ENCODE data around the gene UNC80.

UNC80 gene

DNA sequence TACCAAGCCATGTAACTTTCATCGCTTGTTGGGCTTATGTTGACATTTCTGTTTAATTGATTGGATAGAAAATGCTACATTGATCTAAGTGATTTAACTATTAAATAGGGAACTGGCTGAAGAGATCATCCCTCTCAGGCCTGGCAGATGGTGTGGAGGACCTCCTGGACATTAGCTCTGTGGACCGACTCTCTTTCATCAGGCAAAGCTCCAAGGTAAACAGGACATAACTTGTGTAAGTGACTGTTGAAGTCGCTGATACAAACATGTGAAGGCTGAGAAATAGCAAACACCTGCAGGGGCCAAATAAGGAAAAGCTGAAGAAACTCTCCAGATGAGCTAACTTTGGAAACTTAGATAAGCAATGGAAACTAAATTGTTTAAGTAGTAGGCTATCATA lies 68.8 kb downstream of the UNC80 start:
- Histone ChIP-seq H3K4me3 (ENCODE audit: low read length in 2 of 2) (no peak overlapping the region), H3K4me1 (ENCODE audit: control insufficient read depth in 2 of 2, insufficient read depth in 2 of 2, low read length in 2 of 2) (no peaks in the 10 kb centered on the region), H3K27me3 (ENCODE audit: control insufficient read depth in 2 of 2, insufficient read depth in 2 of 2, low read length in 2 of 2) (no peaks in the 10 kb centered on the region), H3K9me3 (ENCODE audit: control insufficient read depth in 2 of 2, low read length in 2 of 2) (no peaks in the 10 kb centered on the region), H3K36me3 (ENCODE audit: control insufficient read depth in 2 of 2, insufficient read depth in 2 of 2, low read length in 2 of 2) (no peaks in the 10 kb centered on the region), H3K27ac (ENCODE audit: low read depth in 2 of 2, low read length in 2 of 2) (no peak overlapping the region), H3K9ac (ENCODE audit: low read depth in 1 of 2, low read length in 2 of 2) (no peak overlapping the region)

DNA sequence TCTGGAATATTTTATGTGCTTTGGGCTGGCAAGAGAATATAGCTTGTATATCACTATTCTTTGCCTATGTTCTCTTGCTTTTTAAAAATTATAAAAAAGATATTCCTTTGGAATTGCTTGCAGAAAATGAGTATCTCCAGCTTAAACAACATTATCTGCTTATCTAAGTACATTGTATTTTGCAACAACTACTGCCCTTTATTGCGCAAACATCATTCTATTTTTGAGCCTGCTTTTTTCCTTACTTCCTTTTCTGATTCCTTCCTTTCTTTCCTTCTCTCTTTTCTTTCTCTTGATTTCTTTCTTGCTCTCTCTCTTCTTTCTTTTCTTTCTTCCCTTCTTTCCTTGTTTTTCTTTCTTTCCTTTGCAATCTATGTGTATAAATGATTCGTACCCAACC lies 74.0 kb downstream of the UNC80 start:
- no peak overlapping the region for H3K9ac ChIP-seq (ENCODE audit: low read depth in 1 of 2, low read length in 2 of 2)
- no peak overlapping the region for H3K27ac ChIP-seq (ENCODE audit: low read depth in 2 of 2, low read length in 2 of 2)
- H3K4me3 ChIP-seq (ENCODE audit: low read length in 2 of 2) = no peak overlapping the region
- no peaks in the 10 kb centered on the region for H3K9me3 ChIP-seq (ENCODE audit: control insufficient read depth in 2 of 2, low read length in 2 of 2)
- no peaks in the 10 kb centered on the region for H3K4me1 ChIP-seq (ENCODE audit: control insufficient read depth in 2 of 2, insufficient read depth in 2 of 2, low read length in 2 of 2)
- H3K36me3 ChIP-seq (ENCODE audit: control insufficient read depth in 2 of 2, insufficient read depth in 2 of 2, low read length in 2 of 2) = no peaks in the 10 kb centered on the region
- no peaks in the 10 kb centered on the region for H3K27me3 ChIP-seq (ENCODE audit: control insufficient read depth in 2 of 2, insufficient read depth in 2 of 2, low read length in 2 of 2)

DNA sequence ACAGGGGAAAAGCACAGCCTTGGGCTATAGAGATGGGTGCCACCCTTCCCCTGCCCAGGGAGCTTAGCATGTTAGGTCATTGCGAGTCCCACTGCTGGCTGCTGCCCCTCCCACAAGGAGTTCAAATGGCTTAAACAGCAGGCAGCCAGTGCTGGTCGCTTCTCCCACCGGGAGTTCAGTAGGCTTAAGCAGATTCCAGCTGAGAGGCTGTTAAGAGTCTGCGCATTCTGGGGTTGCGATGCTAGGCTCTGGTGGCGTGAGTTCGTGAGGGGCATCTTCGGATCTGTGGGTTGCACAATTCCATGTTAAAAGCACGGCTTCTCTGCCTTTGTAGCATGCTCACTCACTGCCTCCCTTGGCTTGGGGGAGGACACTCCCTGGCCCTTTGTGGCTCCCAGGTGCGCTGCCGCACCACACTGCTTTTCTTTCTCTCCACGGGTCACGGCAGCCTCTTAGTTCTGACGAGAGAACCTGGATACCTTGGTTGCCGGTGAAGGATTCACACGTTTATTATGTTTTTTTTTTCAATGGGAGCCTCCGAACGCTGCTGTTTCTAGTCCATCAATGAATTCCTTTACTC lies 93.2 kb downstream of the UNC80 start:
- Histone ChIP-seq H3K9me3 (ENCODE audit: control insufficient read depth in 2 of 2, low read length in 2 of 2) (no peaks in the 10 kb centered on the region), H3K4me1 (ENCODE audit: control insufficient read depth in 2 of 2, insufficient read depth in 2 of 2, low read length in 2 of 2) (no peaks in the 10 kb centered on the region)

DNA sequence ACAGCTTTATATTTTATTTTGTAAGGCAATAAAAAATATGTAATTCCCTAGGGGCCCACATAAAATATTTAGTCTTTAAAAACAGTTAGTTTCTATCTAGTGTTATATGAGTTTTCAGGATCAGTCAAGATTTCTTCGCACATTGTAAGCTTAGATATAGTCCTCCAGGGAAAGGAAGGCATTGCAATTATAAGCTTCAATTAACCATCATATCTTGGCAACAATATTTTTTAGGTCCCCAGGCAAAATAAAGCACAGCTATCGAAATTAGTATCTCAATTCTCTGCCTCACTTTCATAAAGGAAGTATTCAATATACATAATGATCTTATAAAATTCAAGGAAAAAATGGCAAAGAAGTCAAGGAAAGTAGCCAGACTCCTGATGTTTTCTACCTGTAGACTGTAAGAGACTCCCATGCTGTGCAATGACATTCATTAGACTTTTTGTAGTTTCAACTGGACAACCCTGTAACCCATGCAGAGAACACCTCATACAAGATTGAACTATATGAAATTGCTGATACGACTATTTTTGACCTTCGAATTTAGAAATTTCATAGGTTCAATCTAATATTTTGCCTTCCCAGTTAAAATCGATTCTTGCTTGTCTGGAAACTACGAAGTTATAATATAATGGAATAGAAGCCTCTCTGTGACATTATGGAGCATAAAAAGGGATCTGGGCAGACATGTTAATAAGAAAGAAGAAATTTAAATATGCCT lies 96.8 kb downstream of the UNC80 start:
- Histone ChIP-seq H3K4me1 (ENCODE audit: control insufficient read depth in 2 of 2, insufficient read depth in 2 of 2, low read length in 2 of 2) (no peaks in the 10 kb centered on the region), H3K9me3 (ENCODE audit: control insufficient read depth in 2 of 2, low read length in 2 of 2) (no peaks in the 10 kb centered on the region), H3K27ac (ENCODE audit: low read depth in 2 of 2, low read length in 2 of 2) (no peak overlapping the region), H3K4me3 (ENCODE audit: low read length in 2 of 2) (no peak overlapping the region), H3K36me3 (ENCODE audit: control insufficient read depth in 2 of 2, insufficient read depth in 2 of 2, low read length in 2 of 2) (no peaks in the 10 kb centered on the region), H3K27me3 (ENCODE audit: control insufficient read depth in 2 of 2, insufficient read depth in 2 of 2, low read length in 2 of 2) (no peaks in the 10 kb centered on the region), H3K9ac (ENCODE audit: low read depth in 1 of 2, low read length in 2 of 2) (no peak overlapping the region)

More for the DNA sequence above, 93.2 kb downstream of the UNC80 start:
- Histone ChIP-seq H3K9ac (ENCODE audit: low read depth in 1 of 2, low read length in 2 of 2) (no peak overlapping the region), H3K27me3 (ENCODE audit: control insufficient read depth in 2 of 2, insufficient read depth in 2 of 2, low read length in 2 of 2) (no peaks in the 10 kb centered on the region), H3K27ac (ENCODE audit: low read depth in 2 of 2, low read length in 2 of 2) (no peak overlapping the region), H3K36me3 (ENCODE audit: control insufficient read depth in 2 of 2, insufficient read depth in 2 of 2, low read length in 2 of 2) (no peaks in the 10 kb centered on the region), H3K4me3 (ENCODE audit: low read length in 2 of 2) (no peak overlapping the region)

DNA sequence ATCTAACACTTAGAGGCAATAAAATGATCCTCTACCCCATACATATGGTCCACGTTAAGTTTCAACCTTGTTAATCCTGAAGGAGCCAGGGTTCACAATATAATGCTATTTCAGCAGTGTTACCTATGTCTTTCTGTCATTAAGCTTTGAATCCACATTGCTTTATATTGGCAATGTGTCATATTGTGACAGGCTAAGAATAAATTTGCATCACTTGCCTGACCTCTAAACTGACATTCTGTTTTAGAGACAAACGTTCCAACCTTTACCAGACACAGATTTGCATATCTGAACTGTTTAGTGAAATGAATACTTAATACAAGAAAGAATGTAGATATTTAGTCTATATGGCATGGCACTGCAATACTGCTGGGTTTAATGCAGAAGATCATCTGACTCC lies 98.4 kb downstream of the UNC80 start:
- Histone ChIP-seq H3K36me3 (ENCODE audit: control insufficient read depth in 2 of 2, insufficient read depth in 2 of 2, low read length in 2 of 2) (no peaks in the 10 kb centered on the region), H3K4me1 (ENCODE audit: control insufficient read depth in 2 of 2, insufficient read depth in 2 of 2, low read length in 2 of 2) (no peaks in the 10 kb centered on the region), H3K4me3 (ENCODE audit: low read length in 2 of 2) (no peak overlapping the region), H3K27me3 (ENCODE audit: control insufficient read depth in 2 of 2, insufficient read depth in 2 of 2, low read length in 2 of 2) (no peaks in the 10 kb centered on the region), H3K27ac (ENCODE audit: low read depth in 2 of 2, low read length in 2 of 2) (no peak overlapping the region), H3K9me3 (ENCODE audit: control insufficient read depth in 2 of 2, low read length in 2 of 2) (no peaks in the 10 kb centered on the region), H3K9ac (ENCODE audit: low read depth in 1 of 2, low read length in 2 of 2) (no peak overlapping the region)

DNA sequence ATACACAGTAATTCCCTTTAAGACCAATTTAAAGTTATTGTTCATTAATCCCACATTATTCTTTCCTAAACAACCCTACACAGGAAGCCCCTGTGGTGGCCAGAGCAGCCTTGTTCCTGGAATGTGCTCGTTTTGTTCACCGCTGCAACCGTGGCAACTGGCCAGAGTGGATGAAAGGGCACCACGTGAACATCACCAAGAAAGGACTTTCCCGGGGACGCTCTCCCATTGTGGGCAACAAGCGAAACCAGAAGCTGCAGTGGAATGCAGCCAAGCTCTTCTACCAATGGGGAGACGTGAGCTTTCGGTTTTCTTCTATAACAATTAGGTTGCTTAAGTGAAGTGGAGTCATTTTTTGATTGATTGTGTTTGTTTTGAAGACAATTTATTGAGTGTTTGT lies 101.0 kb downstream of the UNC80 start:
- Histone ChIP-seq H3K27me3 (ENCODE audit: control insufficient read depth in 2 of 2, insufficient read depth in 2 of 2, low read length in 2 of 2) (no peaks in the 10 kb centered on the region), H3K27ac (ENCODE audit: low read depth in 2 of 2, low read length in 2 of 2) (no peak overlapping the region), H3K4me3 (ENCODE audit: low read length in 2 of 2) (no peak overlapping the region)

DNA sequence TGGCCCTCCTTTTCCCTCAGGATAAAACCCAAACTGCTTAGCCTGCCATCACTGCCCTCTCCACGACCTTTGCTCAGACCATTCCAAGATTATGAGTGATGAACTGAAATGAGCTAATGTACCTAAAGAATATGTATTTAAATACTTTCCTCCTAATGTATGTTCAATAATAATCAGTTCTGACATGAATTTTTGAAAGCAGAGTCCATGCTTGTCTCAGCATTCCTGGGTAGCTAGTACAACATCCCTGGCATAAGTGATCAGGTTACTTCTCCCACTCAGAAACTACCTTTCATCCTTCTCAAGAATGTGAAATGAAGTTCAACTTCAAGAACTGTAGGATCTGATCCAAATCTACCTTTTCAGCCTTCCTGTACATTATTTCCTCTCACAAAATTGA lies 103.6 kb downstream of the UNC80 start:
- Histone ChIP-seq H3K27me3 (ENCODE audit: control insufficient read depth in 2 of 2, insufficient read depth in 2 of 2, low read length in 2 of 2) (no peaks in the 10 kb centered on the region), H3K9me3 (ENCODE audit: control insufficient read depth in 2 of 2, low read length in 2 of 2) (no peaks in the 10 kb centered on the region), H3K4me3 (ENCODE audit: low read length in 2 of 2) (no peak overlapping the region), H3K27ac (ENCODE audit: low read depth in 2 of 2, low read length in 2 of 2) (no peak overlapping the region), H3K4me1 (ENCODE audit: control insufficient read depth in 2 of 2, insufficient read depth in 2 of 2, low read length in 2 of 2) (no peaks in the 10 kb centered on the region), H3K9ac (ENCODE audit: low read depth in 1 of 2, low read length in 2 of 2) (no peak overlapping the region), H3K36me3 (ENCODE audit: control insufficient read depth in 2 of 2, insufficient read depth in 2 of 2, low read length in 2 of 2) (no peaks in the 10 kb centered on the region)

More for the DNA sequence above, 101.0 kb downstream of the UNC80 start:
- Histone ChIP-seq H3K4me1 (ENCODE audit: control insufficient read depth in 2 of 2, insufficient read depth in 2 of 2, low read length in 2 of 2) (no peaks in the 10 kb centered on the region), H3K9me3 (ENCODE audit: control insufficient read depth in 2 of 2, low read length in 2 of 2) (no peaks in the 10 kb centered on the region), H3K9ac (ENCODE audit: low read depth in 1 of 2, low read length in 2 of 2) (no peak overlapping the region), H3K36me3 (ENCODE audit: control insufficient read depth in 2 of 2, insufficient read depth in 2 of 2, low read length in 2 of 2) (no peaks in the 10 kb centered on the region)

DNA sequence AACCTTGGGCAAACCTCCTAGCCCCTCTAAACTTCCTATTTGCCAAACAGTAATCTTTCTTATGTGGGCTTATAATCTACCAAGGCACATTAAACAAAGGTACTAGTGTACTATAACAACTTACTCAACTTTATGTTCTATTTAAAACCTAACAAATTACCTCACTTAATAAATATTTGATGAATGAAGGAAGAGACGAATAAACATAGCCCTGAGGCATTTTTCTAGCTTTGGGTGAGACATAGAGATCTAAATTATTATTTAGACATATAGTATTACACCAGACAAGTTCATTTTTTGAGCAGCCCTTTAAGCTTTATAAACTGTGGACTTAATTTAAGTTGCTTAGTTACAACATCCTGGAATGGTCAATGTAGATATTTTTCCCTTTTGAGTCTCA lies 104.6 kb downstream of the UNC80 start:
- Histone ChIP-seq H3K9me3 (ENCODE audit: control insufficient read depth in 2 of 2, low read length in 2 of 2) (no peaks in the 10 kb centered on the region), H3K4me3 (ENCODE audit: low read length in 2 of 2) (no peak overlapping the region), H3K9ac (ENCODE audit: low read depth in 1 of 2, low read length in 2 of 2) (no peak overlapping the region), H3K36me3 (ENCODE audit: control insufficient read depth in 2 of 2, insufficient read depth in 2 of 2, low read length in 2 of 2) (no peaks in the 10 kb centered on the region), H3K27me3 (ENCODE audit: control insufficient read depth in 2 of 2, insufficient read depth in 2 of 2, low read length in 2 of 2) (no peaks in the 10 kb centered on the region), H3K4me1 (ENCODE audit: control insufficient read depth in 2 of 2, insufficient read depth in 2 of 2, low read length in 2 of 2) (no peaks in the 10 kb centered on the region), H3K27ac (ENCODE audit: low read depth in 2 of 2, low read length in 2 of 2) (no peak overlapping the region)

DNA sequence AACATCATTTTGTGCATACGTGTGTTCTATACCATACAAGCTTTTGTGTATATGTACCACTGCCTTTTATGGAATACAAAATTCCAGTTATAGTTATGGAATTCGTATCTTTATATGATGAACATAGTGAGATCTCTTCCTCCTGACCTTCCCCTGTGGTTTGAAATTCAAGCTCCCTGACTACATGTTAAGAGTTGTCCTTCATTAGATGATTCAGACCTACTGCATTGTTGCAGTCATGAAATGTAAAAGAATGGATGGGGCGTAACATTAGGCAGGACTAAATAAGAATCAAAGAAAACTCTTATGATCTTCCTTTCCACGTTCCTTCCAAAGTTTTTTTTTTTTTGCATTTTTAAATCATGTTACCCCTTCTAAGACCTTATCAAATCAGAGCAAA lies 107.1 kb downstream of the UNC80 start:
- Histone ChIP-seq H3K4me3 (ENCODE audit: low read length in 2 of 2) (no peak overlapping the region), H3K9me3 (ENCODE audit: control insufficient read depth in 2 of 2, low read length in 2 of 2) (no peaks in the 10 kb centered on the region), H3K27ac (ENCODE audit: low read depth in 2 of 2, low read length in 2 of 2) (no peak overlapping the region), H3K36me3 (ENCODE audit: control insufficient read depth in 2 of 2, insufficient read depth in 2 of 2, low read length in 2 of 2) (no peaks in the 10 kb centered on the region), H3K4me1 (ENCODE audit: control insufficient read depth in 2 of 2, insufficient read depth in 2 of 2, low read length in 2 of 2) (no peaks in the 10 kb centered on the region), H3K27me3 (ENCODE audit: control insufficient read depth in 2 of 2, insufficient read depth in 2 of 2, low read length in 2 of 2) (no peaks in the 10 kb centered on the region), H3K9ac (ENCODE audit: low read depth in 1 of 2, low read length in 2 of 2) (no peak overlapping the region)

DNA sequence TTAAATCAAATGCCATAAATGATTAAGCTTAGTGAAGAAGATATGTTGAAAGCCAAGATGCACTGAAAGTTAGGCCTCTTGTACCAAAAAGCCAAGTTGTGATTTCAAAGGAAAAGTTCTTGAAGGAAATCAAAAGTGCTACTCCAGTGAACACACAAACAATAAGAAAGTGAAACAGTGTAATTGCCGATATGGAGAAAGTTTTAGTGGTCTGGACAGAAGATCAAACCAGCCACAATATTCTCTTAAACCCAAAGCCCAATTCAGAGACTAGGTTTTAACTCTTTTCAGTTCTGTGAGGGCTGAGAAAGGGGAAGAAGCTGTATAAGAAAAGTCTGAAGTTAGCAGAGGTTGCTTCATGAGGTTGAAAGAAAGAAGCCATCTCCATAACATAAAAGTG lies 129.0 kb downstream of the UNC80 start:
- H3K9me3 ChIP-seq (ENCODE audit: control insufficient read depth in 2 of 2, low read length in 2 of 2) = no peaks in the 10 kb centered on the region
- no peak overlapping the region for H3K4me3 ChIP-seq (ENCODE audit: low read length in 2 of 2)
- no peak overlapping the region for H3K9ac ChIP-seq (ENCODE audit: low read depth in 1 of 2, low read length in 2 of 2)
- H3K27ac ChIP-seq (ENCODE audit: low read depth in 2 of 2, low read length in 2 of 2) = no peak overlapping the region
- no peaks in the 10 kb centered on the region for H3K4me1 ChIP-seq (ENCODE audit: control insufficient read depth in 2 of 2, insufficient read depth in 2 of 2, low read length in 2 of 2)
- H3K27me3 ChIP-seq (ENCODE audit: control insufficient read depth in 2 of 2, insufficient read depth in 2 of 2, low read length in 2 of 2) = no peaks in the 10 kb centered on the region
- no peaks in the 10 kb centered on the region for H3K36me3 ChIP-seq (ENCODE audit: control insufficient read depth in 2 of 2, insufficient read depth in 2 of 2, low read length in 2 of 2)
